GM12891 (cell line): Measurements from ENCODE around the gene MSH6.

Experiments
- DNase-seq: peaks from one replicate; pipeline ENCODE4 v3.0.0; 2011; ENCODE audit warnings: low spot score; ENCODE audit not compliant: insufficient read length
- FAIRE-seq: peaks from 2 replicates; lab custom pipeline; 2011; peaks lifted over from hg19 to GRCh38; lab: Jason Lieb, UNC
- PAX5 ChIP-seq: IDR thresholded peaks from 2 replicates; pipeline ENCODE4 v1.6.1; 2011; ENCODE audit warnings: low read length, moderate library complexity, mild to moderate bottlenecking; ENCODE audit not compliant: insufficient read depth, severe bottlenecking
- POLR2A ChIP-seq: IDR thresholded peaks from 2 replicates; pipeline ENCODE4 v1.6.1; 2011; ENCODE audit warnings: low read depth, low read length, control low read depth
- POLR2AphosphoS5 ChIP-seq: IDR thresholded peaks from 2 replicates; pipeline ENCODE4 v1.6.1; 2011; ENCODE audit warnings: low read depth, low read length, control low read depth
- POU2F2 ChIP-seq: IDR thresholded peaks from 2 replicates; pipeline ENCODE4 v1.6.1; 2011; ENCODE audit warnings: low read depth, mild to moderate bottlenecking, control low read depth, low read length, moderate library complexity
- SPI1 ChIP-seq: IDR thresholded peaks from 2 replicates; pipeline ENCODE4 v1.6.1; 2011; ENCODE audit warnings: low read depth, low read length, control low read depth
- TAF1 ChIP-seq: IDR thresholded peaks from 2 replicates; pipeline ENCODE4 v1.6.1; 2011; ENCODE audit warnings: low read depth, low read length, control low read depth

The MSH6 gene

GRCh38 chr2:47751856-47752414 lies 31.0 kb upstream of the MSH6 start:
- DNase-seq = no peak
- no peak for FAIRE-seq
- TF ChIP-seq POLR2A (no peak), POU2F2 (no peak), POLR2AphosphoS5 (no peak), TAF1 (no peak), SPI1 (no peak), PAX5 (no peak)

DNA sequence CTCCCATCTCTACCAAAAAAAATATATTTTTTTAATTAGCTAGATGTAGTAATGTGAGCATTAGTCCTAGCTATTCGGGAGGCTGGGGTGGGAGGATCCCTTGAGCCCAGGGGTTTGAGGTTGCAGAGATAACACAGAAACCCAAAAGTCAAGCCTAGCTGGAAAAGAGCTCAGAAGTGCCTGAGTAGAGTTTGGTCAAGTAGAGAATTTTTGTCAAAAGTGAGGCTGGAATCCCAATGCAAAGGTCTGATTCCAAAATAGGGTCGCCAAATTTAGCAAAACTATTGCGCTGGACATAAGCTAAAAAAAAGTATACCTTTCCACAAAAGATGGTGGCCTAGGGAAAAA lies 15.5 kb upstream of the MSH6 start:
- TF ChIP-seq POU2F2 (no peak), POLR2A (no peak), POLR2AphosphoS5 (no peak), PAX5 (no peak), TAF1 (no peak), SPI1 (no peak)
- DNase-seq (no peak), FAIRE-seq (no peak)

DNA sequence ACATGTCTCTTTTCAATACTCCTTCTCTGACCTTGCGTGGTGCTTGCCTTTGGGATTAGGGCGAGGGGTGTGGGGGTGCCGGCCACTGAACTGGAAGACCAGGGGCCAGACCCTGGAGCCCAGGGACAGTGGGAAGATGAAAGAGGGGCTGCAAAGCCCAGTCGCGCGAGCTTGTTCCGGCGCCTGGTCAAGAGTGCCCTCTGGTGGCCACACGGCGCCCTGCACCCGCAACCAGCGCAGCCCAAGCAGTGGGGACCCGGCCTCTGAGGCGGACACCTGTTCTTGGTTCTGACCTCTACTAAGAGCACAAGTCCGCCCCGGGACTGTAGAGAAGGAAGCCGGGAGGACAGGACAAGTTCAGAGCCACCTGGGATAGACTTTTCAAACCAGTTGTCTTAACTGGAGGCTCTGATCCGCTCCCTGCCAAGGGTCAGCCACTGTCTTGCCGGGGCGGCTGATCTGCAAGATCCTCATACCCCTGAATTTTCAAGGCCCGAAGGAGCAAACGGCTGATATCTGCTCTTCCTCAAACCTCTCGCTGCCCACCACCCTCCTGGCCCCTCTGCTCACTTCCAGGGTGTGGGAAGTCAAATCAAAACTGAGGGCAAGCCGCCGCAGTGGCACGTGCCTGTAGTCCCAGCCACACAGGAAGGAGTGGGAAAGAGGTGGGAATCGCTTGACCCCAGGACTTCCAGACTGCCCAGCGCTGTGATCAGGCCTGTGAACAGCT lies 14.9 kb upstream of the MSH6 start:
- FAIRE-seq (peak; percentile 75), DNase-seq (peak; percentile 56)
- no peak for TF ChIP-seq SPI1
- no peak for TF ChIP-seq POU2F2
- TF ChIP-seq POLR2A = no peak
- TF ChIP-seq TAF1 = no peak
- no peak for TF ChIP-seq POLR2AphosphoS5
- TF ChIP-seq PAX5 = no peak

- FAIRE-seq (no peak), DNase-seq (no peak)
- no peak for TF ChIP-seq SPI1
- no peak for TF ChIP-seq POLR2A
- TF ChIP-seq POU2F2 = no peak
- TF ChIP-seq POLR2AphosphoS5 = no peak
- TF ChIP-seq TAF1 = no peak
- no peak for TF ChIP-seq PAX5
Observed at GRCh38 chr2:47769318-47769717, 13.6 kb upstream of the MSH6 start.

DNA sequence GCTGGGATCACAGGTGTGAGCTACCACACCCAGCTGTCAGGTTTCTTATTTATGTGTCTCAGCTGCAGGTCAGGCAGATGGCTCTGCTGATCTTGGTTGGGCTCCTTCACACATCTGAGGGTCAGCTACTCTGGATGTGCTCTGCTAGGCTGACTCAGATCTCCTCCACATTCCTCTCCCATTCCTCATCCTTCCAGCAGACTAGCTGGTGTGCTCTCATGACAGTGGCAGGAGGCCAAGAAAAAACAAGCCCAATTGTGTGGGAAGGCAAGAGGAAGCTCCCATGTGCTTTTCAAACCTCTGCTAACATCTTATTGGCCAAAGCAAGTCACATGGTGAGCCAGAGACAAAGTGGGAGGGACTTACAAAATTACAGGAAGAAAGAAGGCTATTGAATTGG lies 11.7 kb upstream of the MSH6 start:
- no peak for TF ChIP-seq PAX5
- no peak for TF ChIP-seq SPI1
- TF ChIP-seq TAF1 = no peak
- TF ChIP-seq POLR2A = no peak
- TF ChIP-seq POLR2AphosphoS5 = no peak
- TF ChIP-seq POU2F2 = no peak
- FAIRE-seq (no peak), DNase-seq (no peak)

GRCh38 chr2:47772343-47772742 lies 10.6 kb upstream of the MSH6 start:
- TF ChIP-seq PAX5 (no peak), POU2F2 (no peak), POLR2A (no peak), POLR2AphosphoS5 (no peak), TAF1 (no peak), SPI1 (no peak)
- DNase-seq (no peak), FAIRE-seq (no peak)

GRCh38 chr2:47774567-47774966 lies 8.4 kb upstream of the MSH6 start:
- DNase-seq = no peak
- TF ChIP-seq TAF1 = no peak
- no peak for TF ChIP-seq POLR2AphosphoS5
- no peak for TF ChIP-seq POLR2A
- TF ChIP-seq POU2F2 = no peak
- no peak for TF ChIP-seq PAX5
- no peak for TF ChIP-seq SPI1
- no peak for FAIRE-seq

- no peak for TF ChIP-seq POU2F2
- TF ChIP-seq PAX5 = no peak
- no peak for TF ChIP-seq POLR2AphosphoS5
- TF ChIP-seq POLR2A = no peak
- TF ChIP-seq SPI1 = no peak
- no peak for TF ChIP-seq TAF1
- DNase-seq = no peak
- no peak for FAIRE-seq
Observed at GRCh38 chr2:47777277-47777937, 5.5 kb upstream of the MSH6 start.

GRCh38 chr2:47778698-47779425 lies 4.1 kb upstream of the MSH6 start:
- FAIRE-seq = no peak
- no peak for TF ChIP-seq POLR2A
- no peak for TF ChIP-seq TAF1
- no peak for TF ChIP-seq SPI1
- no peak for TF ChIP-seq POU2F2
- TF ChIP-seq PAX5 = no peak
- TF ChIP-seq POLR2AphosphoS5 = no peak
- DNase-seq = no peak
